Measurements from ENCODE around the gene EFL1. TPM values are rescaled to one million over a fixed set of nuclear protein-coding genes. Genes with fewer than 3 reads are reported as not detected.
"Not testable (repeated sequence)": the region's sequence is repeated elsewhere in the genome, so short reads cannot be mapped to it uniquely, and the experiment has no call there.

The EFL1 gene
- total RNA-seq, 1 experiment from 2014 or later, result 29.1 TPM

DNA sequence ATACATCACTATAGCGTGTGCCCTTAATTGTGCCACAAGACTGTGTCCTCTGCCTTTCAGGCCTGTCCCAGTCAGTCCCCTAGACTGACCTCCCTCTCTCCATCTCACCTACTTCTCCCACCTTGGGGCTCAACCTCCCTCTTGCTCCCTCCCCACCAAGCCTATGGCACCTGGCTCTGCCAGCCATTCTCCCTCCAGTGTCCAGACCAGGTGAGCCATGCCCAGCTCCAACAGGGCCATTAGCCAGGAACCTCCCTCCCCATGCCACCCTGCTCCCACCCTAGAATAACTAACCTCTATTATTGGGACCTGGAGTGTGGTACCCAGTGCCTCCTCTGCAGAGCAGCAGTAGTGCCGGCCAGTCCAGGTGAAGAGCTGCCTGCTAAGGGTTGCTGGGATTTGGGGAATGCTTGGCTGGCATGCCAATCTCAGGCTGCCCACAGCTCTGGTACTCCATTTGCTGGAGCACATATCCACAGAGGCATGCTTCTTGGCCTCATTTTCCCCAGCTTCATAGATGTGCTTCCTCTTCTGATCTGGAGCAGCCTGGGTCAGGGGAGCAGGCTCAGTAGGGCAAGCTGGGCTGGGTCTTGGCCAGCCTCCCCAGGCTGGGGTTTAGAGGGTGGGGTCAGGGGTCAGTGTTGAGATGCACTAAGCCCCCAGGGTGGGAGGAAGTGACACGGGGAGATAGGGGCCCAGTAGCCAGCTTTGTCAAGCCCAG is 38.9 kb upstream of the EFL1 start:
- Mint-ChIP-seq H3K36me3 (ENCODE audit: insufficient read depth, unreplicated experiment) (no peaks in the 10 kb centered on the region), H3K4me1 (ENCODE audit: low read depth, unreplicated experiment) (no peaks in the 10 kb centered on the region), H3K4me3 (ENCODE audit: low read depth, unreplicated experiment) (no peak overlapping the region), H3K9me3 (ENCODE audit: low read depth, unreplicated experiment) (no peaks in the 10 kb centered on the region), H3K27ac (ENCODE audit: unreplicated experiment) (no peak overlapping the region), H3K27me3 (ENCODE audit: unreplicated experiment) (peaks cover 27% of the 10 kb centered on the region)
- no peak for TF ChIP-seq CTCF (IDR thresholded peaks at IDR 0.05; ENCODE audit: unreplicated experiment)
- no TSS peak for BruUV-seq (replicated peaks)
- CTCF ChIA-PET, result no interaction called here
- no peak for DNase-seq
- intact Hi-C loops (cut with micrococcal nuclease; ENCODE audit: unreplicated experiment), result no loop called here

DNA sequence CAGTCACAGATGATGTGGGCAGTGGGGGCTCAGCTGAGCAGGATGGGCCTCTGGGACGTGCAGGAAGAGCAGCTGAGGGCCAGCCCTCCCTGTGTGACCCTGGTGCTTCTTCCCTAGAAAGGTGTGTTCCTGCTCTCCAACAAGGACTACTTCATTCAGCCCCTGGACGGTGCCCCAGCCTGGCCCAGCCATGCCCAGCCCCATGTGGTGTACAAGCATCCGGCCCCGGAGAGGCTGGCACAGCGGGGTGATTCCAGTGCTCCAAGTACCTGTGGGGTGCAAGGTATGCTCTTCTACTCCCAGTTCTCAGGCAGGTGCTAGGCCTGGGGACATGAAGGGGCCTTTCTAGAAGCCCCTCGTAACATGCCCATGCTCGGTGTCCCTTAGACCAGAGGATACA is 38.3 kb upstream of the EFL1 start:
- H3K9me3 Mint-ChIP-seq (ENCODE audit: low read depth, unreplicated experiment), result no peaks in the 10 kb centered on the region
- no peak overlapping the region for H3K27ac Mint-ChIP-seq (ENCODE audit: unreplicated experiment)
- no peak overlapping the region for H3K4me3 Mint-ChIP-seq (ENCODE audit: low read depth, unreplicated experiment)
- H3K27me3 Mint-ChIP-seq (ENCODE audit: unreplicated experiment), result peaks cover 27% of the 10 kb centered on the region
- DNase-seq, result no peak
- intact Hi-C loops (cut with micrococcal nuclease; ENCODE audit: unreplicated experiment), result no loop called here
- CTCF ChIA-PET, result no interaction called here
- no peaks in the 10 kb centered on the region for H3K36me3 Mint-ChIP-seq (ENCODE audit: insufficient read depth, unreplicated experiment)
- TF ChIP-seq CTCF (IDR thresholded peaks at IDR 0.05; ENCODE audit: unreplicated experiment), result no peak
- H3K4me1 Mint-ChIP-seq (ENCODE audit: low read depth, unreplicated experiment), result no peaks in the 10 kb centered on the region
- BruUV-seq (replicated peaks), result no TSS peak

DNA sequence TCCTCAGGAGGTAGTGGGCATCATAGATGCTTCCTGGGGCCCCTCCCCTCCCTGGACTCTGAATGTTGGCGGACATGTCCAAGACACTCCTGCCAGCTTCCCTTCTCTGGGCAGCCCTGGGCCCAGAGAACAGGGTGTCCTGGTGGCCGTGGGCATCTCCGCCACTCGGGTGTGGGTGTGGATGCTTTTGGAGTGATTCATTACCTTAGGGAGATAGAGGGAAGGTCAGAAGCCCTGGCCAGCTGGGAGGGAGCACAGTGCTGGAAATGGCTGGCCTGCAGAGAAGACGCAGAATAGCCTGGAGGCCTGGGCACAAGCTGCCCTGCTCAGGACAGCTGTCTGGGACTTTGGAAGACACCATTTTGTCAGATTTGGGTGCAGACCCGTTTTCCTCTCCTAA is 37.8 kb upstream of the EFL1 start:
- H3K9me3 Mint-ChIP-seq (ENCODE audit: low read depth, unreplicated experiment); H3K4me3 Mint-ChIP-seq (ENCODE audit: low read depth, unreplicated experiment); H3K27ac Mint-ChIP-seq (ENCODE audit: unreplicated experiment); BruUV-seq (replicated peaks); DNase-seq; CTCF ChIA-PET; H3K36me3 Mint-ChIP-seq (ENCODE audit: insufficient read depth, unreplicated experiment); H3K4me1 Mint-ChIP-seq (ENCODE audit: low read depth, unreplicated experiment); intact Hi-C loops (cut with micrococcal nuclease; ENCODE audit: unreplicated experiment): not testable (repeated sequence)
- peaks cover 27% of the 10 kb centered on the region for H3K27me3 Mint-ChIP-seq (ENCODE audit: unreplicated experiment)

- H3K27ac Mint-ChIP-seq (ENCODE audit: unreplicated experiment); H3K4me1 Mint-ChIP-seq (ENCODE audit: low read depth, unreplicated experiment); H3K36me3 Mint-ChIP-seq (ENCODE audit: insufficient read depth, unreplicated experiment); H3K4me3 Mint-ChIP-seq (ENCODE audit: low read depth, unreplicated experiment); intact Hi-C loops (cut with micrococcal nuclease; ENCODE audit: unreplicated experiment); DNase-seq; CTCF ChIA-PET; BruUV-seq (replicated peaks); H3K9me3 Mint-ChIP-seq (ENCODE audit: low read depth, unreplicated experiment): not testable (repeated sequence)
- peaks cover 27% of the 10 kb centered on the region for H3K27me3 Mint-ChIP-seq (ENCODE audit: unreplicated experiment)
Observed at GRCh38 chr15:82299511-82299914, 37.0 kb upstream of the EFL1 start.

GRCh38 chr15:82298520-82298919 is 36.0 kb upstream of the EFL1 start:
- intact Hi-C loops (cut with micrococcal nuclease; ENCODE audit: unreplicated experiment), result no loop called here
- H3K27ac Mint-ChIP-seq (ENCODE audit: unreplicated experiment), result no peak overlapping the region

More at GRCh38 chr15:82298520-82298919, 36.0 kb upstream of the EFL1 start:
- no peaks in the 10 kb centered on the region for H3K36me3 Mint-ChIP-seq (ENCODE audit: insufficient read depth, unreplicated experiment)
- DNase-seq, result no peak
- no peaks in the 10 kb centered on the region for H3K9me3 Mint-ChIP-seq (ENCODE audit: low read depth, unreplicated experiment)
- TF ChIP-seq CTCF (IDR thresholded peaks at IDR 0.05; ENCODE audit: unreplicated experiment), result no peak
- CTCF ChIA-PET, result no interaction called here
- H3K4me1 Mint-ChIP-seq (ENCODE audit: low read depth, unreplicated experiment), result no peaks in the 10 kb centered on the region
- H3K27me3 Mint-ChIP-seq (ENCODE audit: unreplicated experiment), result peaks cover 20% of the 10 kb centered on the region
- no TSS peak for BruUV-seq (replicated peaks)
- no peak overlapping the region for H3K4me3 Mint-ChIP-seq (ENCODE audit: low read depth, unreplicated experiment)
